Activated CD4-positive, alpha-beta T cell treated with anti-CD3 and anti-CD28 coated beads, Interleukin-2, amount 10 ng/mL, durations not matched to agents 7 days and 5 days (primary cell): ENCODE data around the gene LSAMP. TPM values are rescaled to one million over a fixed set of nuclear protein-coding genes. Genes with fewer than 3 reads are reported as not detected.

ENCODE experiments used
- CTCF ChIA-PET: fragments of 350-600 bp; sonication (Branson Sonifier 250); formaldehyde crosslinking; loops from one replicate; lab custom pipeline; 2021; ENCODE audit warnings: antibody characterized with exemption; lab: Charles Lee
- POLR2A ChIA-PET: fragments of 350-600 bp; sonication (Branson Sonifier 250); formaldehyde crosslinking; loops from one replicate; lab custom pipeline; 2021; ENCODE audit warnings: antibody characterized with exemption; lab: Charles Lee
- DNase-seq: peaks from one replicate; pipeline ENCODE4 v3.0.0-alpha.2; 2020
- H3K27ac Mint-ChIP-seq: one replicate; pipeline ENCODE4 v1.8.0; 2021; ENCODE audit warnings: mild to moderate bottlenecking, moderate library complexity, mixed read lengths
- H3K27me3 Mint-ChIP-seq: one replicate; pipeline ENCODE4 v1.8.0; 2021; ENCODE audit warnings: mixed read lengths
- H3K36me3 Mint-ChIP-seq: one replicate; pipeline ENCODE4 v1.8.0; 2021; ENCODE audit warnings: low read depth, mixed read lengths
- H3K4me1 Mint-ChIP-seq: one replicate; pipeline ENCODE4 v1.8.0; 2021; ENCODE audit warnings: mixed read lengths
- H3K4me3 Mint-ChIP-seq: one replicate; pipeline ENCODE4 v1.8.0; 2021; ENCODE audit warnings: mild to moderate bottlenecking, moderate library complexity, mixed read lengths
- H3K9me3 Mint-ChIP-seq: one replicate; pipeline ENCODE4 v1.8.0; 2021; ENCODE audit warnings: mixed read lengths
- total RNA-seq, 2 experiments: library from RNA; stranded (reverse); gene quantifications; one replicate each; pipeline ENCODE4 v1.2.3, GENCODE V29; 2021

The LSAMP gene
- total RNA-seq, 2 experiments from 2014 or later = not detected

DNA sequence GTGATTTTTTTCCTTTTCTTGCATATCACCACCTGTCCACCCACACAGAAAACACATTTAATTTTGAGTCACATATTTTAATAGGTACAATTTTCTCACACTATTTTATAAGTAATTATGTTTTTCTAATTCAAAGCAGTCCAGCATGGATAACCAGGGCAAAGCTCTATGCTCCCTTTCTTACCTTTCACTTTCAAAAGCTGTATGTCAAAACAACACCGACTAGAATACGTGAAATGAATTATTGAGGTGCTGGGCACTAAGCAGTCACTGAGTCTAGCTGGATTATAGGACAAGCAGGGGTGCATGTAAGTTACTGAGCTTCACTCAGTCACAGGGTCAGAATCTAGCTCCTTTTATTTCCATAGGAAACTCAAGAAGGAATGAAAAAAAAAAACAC lies 60.6 kb downstream of the LSAMP start:
- Mint-ChIP-seq H3K27ac (no peak overlapping the region), H3K4me1 (no peaks in the 10 kb centered on the region), H3K9me3 (peaks cover 2% of the 10 kb centered on the region), H3K4me3 (no peak overlapping the region), H3K36me3 (no peaks in the 10 kb centered on the region), H3K27me3 (no peaks in the 10 kb centered on the region)
- ChIA-PET CTCF (interaction anchor here (0.6 kb wide), 1 partner anchor 86 kb away, joined by 3 read pairs; no protein-coding TSS in a partner anchor), POLR2A (no interaction called here)
- no peak for DNase-seq

GRCh38 chr3:116378077-116378476 lies 67.2 kb downstream of the LSAMP start:
- H3K27me3 Mint-ChIP-seq = no peaks in the 10 kb centered on the region
- no peaks in the 10 kb centered on the region for H3K4me1 Mint-ChIP-seq
- ChIA-PET POLR2A (no interaction called here), CTCF (interaction anchor here (0.6 kb wide), 1 partner anchor 1058 kb away, joined by 3 read pairs; no protein-coding TSS in a partner anchor)
- DNase-seq = no peak
- H3K4me3 Mint-ChIP-seq = no peak overlapping the region
- H3K9me3 Mint-ChIP-seq = peaks cover 2% of the 10 kb centered on the region
- H3K27ac Mint-ChIP-seq = no peak overlapping the region
- H3K36me3 Mint-ChIP-seq = no peaks in the 10 kb centered on the region

DNA sequence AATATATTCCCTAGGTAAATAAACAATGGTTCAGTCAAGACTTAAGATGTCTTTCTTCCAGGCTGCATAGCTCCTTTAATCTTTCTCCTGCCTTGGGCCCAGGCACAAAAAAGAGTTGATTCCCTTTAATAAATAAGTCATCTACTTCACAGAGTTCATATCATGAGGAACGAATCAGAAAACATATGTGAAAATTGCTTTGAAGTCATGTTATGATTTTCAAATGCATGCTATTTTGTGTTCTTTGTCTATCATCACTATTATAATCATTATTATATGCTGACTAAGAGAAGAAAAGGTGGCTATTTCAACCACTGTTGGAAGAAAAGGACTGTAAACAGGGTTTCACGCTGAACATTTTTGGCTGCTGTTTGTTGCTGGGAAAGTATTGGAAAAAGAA lies 70.4 kb downstream of the LSAMP start:
- H3K4me1 Mint-ChIP-seq = no peaks in the 10 kb centered on the region
- no peak overlapping the region for H3K4me3 Mint-ChIP-seq
- H3K27ac Mint-ChIP-seq = no peak overlapping the region
- no peaks in the 10 kb centered on the region for H3K27me3 Mint-ChIP-seq
- H3K36me3 Mint-ChIP-seq = no peaks in the 10 kb centered on the region
- DNase-seq = no peak
- ChIA-PET POLR2A (no interaction called here), CTCF (no interaction called here)
- peaks cover 3% of the 10 kb centered on the region for H3K9me3 Mint-ChIP-seq

DNA sequence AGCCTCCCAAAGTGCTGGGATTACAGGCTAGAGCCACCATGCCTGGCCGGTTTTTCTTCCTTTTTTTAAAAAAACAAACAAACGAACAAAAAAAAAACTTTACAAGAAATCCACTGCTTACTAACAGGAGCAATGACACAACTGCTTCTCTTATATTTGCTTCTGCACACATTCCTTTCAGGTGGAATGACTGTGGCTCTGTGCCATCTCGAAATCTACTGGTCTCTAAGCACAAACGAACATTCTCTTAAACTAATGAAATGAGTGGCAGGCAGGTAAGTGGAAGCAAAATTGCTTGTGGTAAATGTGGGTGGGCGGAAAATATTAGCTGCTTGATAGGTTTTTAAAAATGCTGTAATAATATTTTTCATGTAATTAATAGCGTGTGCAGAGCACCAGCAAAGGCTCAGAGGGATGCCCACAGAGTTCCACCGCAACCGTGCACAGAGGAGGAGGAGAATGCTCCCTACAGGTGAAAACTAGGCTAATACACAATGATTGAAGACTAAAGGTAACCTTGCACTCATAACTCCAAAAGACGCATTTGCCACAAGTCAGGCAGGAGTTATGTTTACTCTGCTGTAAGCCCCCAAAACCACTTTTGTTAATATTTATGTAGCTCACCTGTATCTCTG lies 77.4 kb downstream of the LSAMP start:
- Mint-ChIP-seq H3K4me3 (no peak overlapping the region), H3K4me1 (no peaks in the 10 kb centered on the region), H3K27ac (no peak overlapping the region), H3K36me3 (no peaks in the 10 kb centered on the region), H3K27me3 (no peaks in the 10 kb centered on the region), H3K9me3 (peaks cover 8% of the 10 kb centered on the region)
- DNase-seq = no peak
- ChIA-PET CTCF (no interaction called here), POLR2A (no interaction called here)

GRCh38 chr3:116356056-116356455 lies 89.2 kb downstream of the LSAMP start:
- DNase-seq = no peak
- H3K4me1 Mint-ChIP-seq = no peaks in the 10 kb centered on the region
- POLR2A ChIA-PET = no interaction called here
- peaks cover 6% of the 10 kb centered on the region for H3K9me3 Mint-ChIP-seq
- H3K27ac Mint-ChIP-seq = no peak overlapping the region
- no peaks in the 10 kb centered on the region for H3K36me3 Mint-ChIP-seq
- CTCF ChIA-PET = no interaction called here
- H3K4me3 Mint-ChIP-seq = no peak overlapping the region
- H3K27me3 Mint-ChIP-seq = no peaks in the 10 kb centered on the region

GRCh38 chr3:116354382-116354781 lies 90.9 kb downstream of the LSAMP start:
- Mint-ChIP-seq H3K9me3 (peaks cover 6% of the 10 kb centered on the region), H3K4me1 (no peaks in the 10 kb centered on the region), H3K27ac (no peak overlapping the region), H3K36me3 (no peaks in the 10 kb centered on the region), H3K27me3 (no peaks in the 10 kb centered on the region), H3K4me3 (no peak overlapping the region)
- CTCF ChIA-PET = no interaction called here
- POLR2A ChIA-PET = no interaction called here
- no peak for DNase-seq

DNA sequence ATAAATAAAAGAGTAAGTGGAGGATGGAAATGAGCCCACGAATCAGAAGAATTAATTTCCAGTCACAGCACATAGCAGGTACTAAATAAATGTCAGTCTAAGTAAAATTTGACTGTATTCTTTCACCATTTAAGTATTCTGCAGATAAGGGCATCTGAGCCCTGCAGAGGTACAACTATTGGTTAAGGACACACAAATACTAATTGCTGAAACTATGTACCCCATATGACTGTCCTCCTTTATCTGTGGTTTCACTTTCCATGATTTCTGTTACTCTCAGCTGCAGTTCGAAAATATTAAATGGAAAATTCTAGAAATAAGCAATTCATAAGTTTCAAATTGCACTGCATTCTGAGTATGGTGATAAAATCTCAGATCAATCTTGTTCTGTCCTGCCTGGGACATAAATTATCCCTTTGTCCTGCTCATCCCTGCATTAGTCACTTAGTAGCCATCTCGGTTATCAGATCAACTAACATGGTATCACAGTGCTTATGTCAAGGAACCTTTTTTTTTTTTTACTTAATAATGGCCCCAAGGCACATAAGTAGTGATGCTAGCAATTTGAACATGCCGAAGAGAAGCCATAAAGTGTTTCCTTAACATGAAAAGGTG lies 95.1 kb downstream of the LSAMP start:
- Mint-ChIP-seq H3K4me3 (no peak overlapping the region), H3K27ac (no peak overlapping the region), H3K9me3 (peaks cover 4% of the 10 kb centered on the region), H3K36me3 (no peaks in the 10 kb centered on the region), H3K27me3 (no peaks in the 10 kb centered on the region), H3K4me1 (no peaks in the 10 kb centered on the region)
- no peak for DNase-seq
- ChIA-PET CTCF (no interaction called here), POLR2A (no interaction called here)

- H3K27me3 Mint-ChIP-seq = no peaks in the 10 kb centered on the region
- no peak for DNase-seq
- CTCF ChIA-PET = no interaction called here
- H3K36me3 Mint-ChIP-seq = no peaks in the 10 kb centered on the region
- no peak overlapping the region for H3K4me3 Mint-ChIP-seq
- peaks cover 2% of the 10 kb centered on the region for H3K9me3 Mint-ChIP-seq
- POLR2A ChIA-PET = no interaction called here
- H3K4me1 Mint-ChIP-seq = no peaks in the 10 kb centered on the region
- H3K27ac Mint-ChIP-seq = no peak overlapping the region
Measured at GRCh38 chr3:116348216-116348615, 97.1 kb downstream of the LSAMP start.

DNA sequence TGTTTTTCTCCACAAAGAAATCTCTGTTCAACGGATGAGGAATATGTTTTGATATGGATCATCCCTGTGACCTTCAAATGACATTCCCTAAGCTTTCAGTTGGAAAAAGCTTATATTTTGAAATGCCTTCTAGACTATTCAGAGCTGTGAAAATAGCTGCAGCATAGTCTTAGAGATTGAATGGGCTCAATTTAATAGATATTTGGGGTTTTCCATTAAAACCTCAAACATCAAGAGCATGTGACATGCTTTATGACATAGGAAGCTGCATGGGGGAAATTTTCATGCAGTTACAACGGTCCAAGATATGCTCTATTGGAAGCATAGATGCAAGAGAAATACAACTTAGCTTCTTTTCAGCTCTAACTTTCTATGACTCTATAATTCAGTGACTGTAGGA lies 102.8 kb downstream of the LSAMP start:
- CTCF ChIA-PET = no interaction called here
- Mint-ChIP-seq H3K27ac (no peak overlapping the region), H3K4me3 (no peak overlapping the region), H3K27me3 (no peaks in the 10 kb centered on the region), H3K36me3 (no peaks in the 10 kb centered on the region), H3K9me3 (peaks cover 2% of the 10 kb centered on the region), H3K4me1 (no peaks in the 10 kb centered on the region)
- POLR2A ChIA-PET = no interaction called here
- no peak for DNase-seq

GRCh38 chr3:116341899-116342298 lies 103.4 kb downstream of the LSAMP start:
- ChIA-PET CTCF (no interaction called here), POLR2A (no interaction called here)
- H3K4me1 Mint-ChIP-seq = no peaks in the 10 kb centered on the region
- no peaks in the 10 kb centered on the region for H3K27me3 Mint-ChIP-seq
- H3K36me3 Mint-ChIP-seq = no peaks in the 10 kb centered on the region
- H3K27ac Mint-ChIP-seq = no peak overlapping the region
- H3K4me3 Mint-ChIP-seq = no peak overlapping the region
- DNase-seq = no peak
- H3K9me3 Mint-ChIP-seq = peaks cover 2% of the 10 kb centered on the region

DNA sequence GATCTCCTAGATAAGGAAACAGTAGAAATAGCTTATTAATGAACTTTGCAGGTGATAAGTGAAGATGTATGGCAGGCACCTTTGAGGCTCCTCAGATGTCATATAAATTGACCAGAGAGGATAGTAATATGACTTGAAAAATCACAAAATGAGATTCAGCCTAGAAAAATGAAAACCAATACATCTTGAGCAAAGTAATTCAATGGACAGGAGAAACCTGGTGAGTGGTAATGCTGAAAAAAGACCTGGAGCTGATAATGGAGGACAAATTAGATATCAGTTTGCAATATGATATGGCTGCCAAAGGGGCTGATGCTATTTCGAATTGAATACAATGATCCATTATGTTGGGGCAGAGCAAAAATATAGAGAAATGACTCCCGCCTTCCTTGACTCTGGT lies 103.9 kb downstream of the LSAMP start:
- no peaks in the 10 kb centered on the region for H3K9me3 Mint-ChIP-seq
- H3K4me3 Mint-ChIP-seq = no peak overlapping the region
- no peaks in the 10 kb centered on the region for H3K4me1 Mint-ChIP-seq
- no peak for DNase-seq
- CTCF ChIA-PET = no interaction called here
- H3K27ac Mint-ChIP-seq = no peak overlapping the region
- H3K36me3 Mint-ChIP-seq = no peaks in the 10 kb centered on the region
- POLR2A ChIA-PET = no interaction called here
- H3K27me3 Mint-ChIP-seq = no peaks in the 10 kb centered on the region

- CTCF ChIA-PET = no interaction called here
- Mint-ChIP-seq H3K36me3 (no peaks in the 10 kb centered on the region), H3K4me3 (no peak overlapping the region), H3K9me3 (no peaks in the 10 kb centered on the region), H3K27ac (no peak overlapping the region), H3K27me3 (no peaks in the 10 kb centered on the region), H3K4me1 (no peaks in the 10 kb centered on the region)
- POLR2A ChIA-PET = no interaction called here
- no peak for DNase-seq
Measured at GRCh38 chr3:116340680-116341216, 104.5 kb downstream of the LSAMP start.

- no peak for DNase-seq
- no peak overlapping the region for H3K27ac Mint-ChIP-seq
- H3K4me1 Mint-ChIP-seq = no peaks in the 10 kb centered on the region
- H3K27me3 Mint-ChIP-seq = no peaks in the 10 kb centered on the region
- ChIA-PET POLR2A (no interaction called here), CTCF (no interaction called here)
- H3K36me3 Mint-ChIP-seq = no peaks in the 10 kb centered on the region
- H3K9me3 Mint-ChIP-seq = no peaks in the 10 kb centered on the region
- no peak overlapping the region for H3K4me3 Mint-ChIP-seq
Measured at GRCh38 chr3:116339441-116340028, 105.8 kb downstream of the LSAMP start.
